GM18873 (cell line): ENCODE results near the gene AGAP3.

Experiments used
- ATAC-seq: cut with Tn5 transposase; IDR thresholded peaks from one replicate; pipeline ENCODE4 v1.9.1; 2021; ENCODE audit warnings: mild to moderate bottlenecking, moderate library complexity, moderate number of reproducible peaks; ENCODE audit not compliant: unreplicated experiment, low FRiP score

Gene AGAP3

GRCh38 chr7:151177310-151177709 is 91.0 kb downstream of the AGAP3 start:
- ATAC-seq, result no peak

- no peak for ATAC-seq
Measured at GRCh38 chr7:151178236-151178635, 92.0 kb downstream of the AGAP3 start.

GRCh38 chr7:151178831-151179230 is 92.6 kb downstream of the AGAP3 start:
- no peak for ATAC-seq

GRCh38 chr7:151179287-151179860 is 93.1 kb downstream of the AGAP3 start:
- no peak for ATAC-seq

GRCh38 chr7:151179946-151180345 is 93.7 kb downstream of the AGAP3 start:
- no peak for ATAC-seq

GRCh38 chr7:151181011-151181431 is 94.7 kb downstream of the AGAP3 start:
- no peak for ATAC-seq

- ATAC-seq, result no peak
Measured at GRCh38 chr7:151185762-151186639, 99.7 kb downstream of the AGAP3 start.

GRCh38 chr7:151186640-151187408 is 100.5 kb downstream of the AGAP3 start, which contains the start of gene ASB10:
ASB10 (minus strand) TSS chr7:151187250; CDS start chr7:151187130, 120 bp downstream.
- ATAC-seq, result no peak

- ATAC-seq, result no peak
Measured at GRCh38 chr7:151187409-151188251, 101.4 kb downstream of the AGAP3 start.

GRCh38 chr7:151188252-151188542 is 101.9 kb downstream of the AGAP3 start:
- ATAC-seq, result no peak

- ATAC-seq, result no peak
Measured at GRCh38 chr7:151189038-151189437, 102.8 kb downstream of the AGAP3 start.

- ATAC-seq, result no peak
Measured at GRCh38 chr7:151191544-151191943, 105.3 kb downstream of the AGAP3 start.

- ATAC-seq, result no peak
Measured at GRCh38 chr7:151192002-151192539, 105.8 kb downstream of the AGAP3 start.

GRCh38 chr7:151193203-151193978 is 107.1 kb downstream of the AGAP3 start:
- ATAC-seq, result no peak
